Adrenal gland (tissue), 5 donors: Measurements from ENCODE around the gene SELENOO.

Experiments used
- CTCF ChIP-seq, 6 experiments: fragments of 450-650 bp in 4 of 6; fragments of 200-600 bp in 2 of 6; sonication (generic) in 1 of 6; IDR thresholded peaks; 1 replicate in 5 of 6; 2 replicates in 1 of 6; pipeline versions ENCODE4 v1.5.1 to v1.8.0; 2016 to 2021; ENCODE audit warnings: antibody characterized with exemption in 6 of 6, mild to moderate bottlenecking in 2 of 6, moderate library complexity in 1 of 6
- POLR2A ChIP-seq, 2 donors: fragments of 450-650 bp; IDR thresholded peaks; one replicate each; pipeline ENCODE4 v1.6.1; 2017; ENCODE audit warnings: antibody characterized with exemption in 2 of 2, mild to moderate bottlenecking in 2 of 2, moderate library complexity in 1 of 2
- donor health status: DM: no; HTN: no; CAD: no.

GRCh38 chr22:50250249-50250554, 49.4 kb downstream of the SELENOO start:
- no peak for TF ChIP-seq CTCF (IDR thresholded peaks at IDR 0.05)
- no peak for TF ChIP-seq POLR2A (IDR thresholded peaks at IDR 0.05)
